ENCODE measurements around the gene ST8SIA1.

Gene ST8SIA1

GRCh38 chr12:22282283-22282682 lies 52.2 kb downstream of the ST8SIA1 start:
- no peak for DNase-seq

GRCh38 chr12:22276867-22277266 lies 57.6 kb downstream of the ST8SIA1 start:
- no peak for DNase-seq

GRCh38 chr12:22276313-22276712 lies 58.2 kb downstream of the ST8SIA1 start:
- no peak for DNase-seq

- DNase-seq, result no peak
These were observed 58.7 kb downstream of the ST8SIA1 start for GRCh38 chr12:22275843-22276242.

- no peak for DNase-seq
These were observed 62.0 kb downstream of the ST8SIA1 start for GRCh38 chr12:22272335-22273151.

GRCh38 chr12:22271023-22271422 lies 63.5 kb downstream of the ST8SIA1 start:
- no peak for DNase-seq

GRCh38 chr12:22268973-22269372 lies 65.5 kb downstream of the ST8SIA1 start:
- no peak for DNase-seq

- no peak for DNase-seq
These were observed 66.1 kb downstream of the ST8SIA1 start for GRCh38 chr12:22268406-22268805.

GRCh38 chr12:22266101-22266500 lies 68.4 kb downstream of the ST8SIA1 start:
- no peak for DNase-seq

- no peak for DNase-seq
These were observed 70.1 kb downstream of the ST8SIA1 start for GRCh38 chr12:22264380-22264779.

GRCh38 chr12:22262309-22262708 lies 72.2 kb downstream of the ST8SIA1 start:
- DNase-seq, result no peak

GRCh38 chr12:22257100-22257499 lies 77.4 kb downstream of the ST8SIA1 start:
- no peak for DNase-seq

GRCh38 chr12:22256605-22257004 lies 77.9 kb downstream of the ST8SIA1 start:
- no peak for DNase-seq

GRCh38 chr12:22256041-22256441 lies 78.5 kb downstream of the ST8SIA1 start:
- DNase-seq, result no peak

- DNase-seq, result no peak
These were observed 79.4 kb downstream of the ST8SIA1 start for GRCh38 chr12:22255097-22255496.

GRCh38 chr12:22254478-22254877 lies 80.0 kb downstream of the ST8SIA1 start:
- DNase-seq, result no peak

- no peak for DNase-seq
These were observed 82.5 kb downstream of the ST8SIA1 start for GRCh38 chr12:22252057-22252456.

- DNase-seq, result no peak
These were observed 83.7 kb downstream of the ST8SIA1 start for GRCh38 chr12:22250762-22251161.

GRCh38 chr12:22248571-22249115 lies 85.9 kb downstream of the ST8SIA1 start:
- no peak for DNase-seq

GRCh38 chr12:22248121-22248520 lies 86.4 kb downstream of the ST8SIA1 start:
- no peak for DNase-seq

- no peak for DNase-seq
These were observed 88.2 kb downstream of the ST8SIA1 start for GRCh38 chr12:22246217-22246846.

- no peak for DNase-seq
These were observed 91.8 kb downstream of the ST8SIA1 start for GRCh38 chr12:22242726-22243125.

- no peak for DNase-seq
These were observed 96.3 kb downstream of the ST8SIA1 start for GRCh38 chr12:22238211-22238610.

- DNase-seq, result no peak
These were observed 99.9 kb downstream of the ST8SIA1 start for GRCh38 chr12:22234561-22234960.
